DOHH2 (cell line): ENCODE data around the gene IPCEF1.

ENCODE experiments used
- H3F3A ChIP-seq: fragments of 200-600 bp; sonication (generic), shearing (Covaris generic); 2 replicates; pipeline ENCODE4 v1.6.0; 2016; ENCODE audit warnings: antibody characterized with exemption, mild to moderate bottlenecking; ENCODE audit not compliant: control insufficient read depth, insufficient read depth
- H3K27ac ChIP-seq: fragments of 200-600 bp; sonication (generic); 2 replicates; pipeline ENCODE4 v1.5.1; 2014; ENCODE audit warnings: low read depth, mild to moderate bottlenecking, low read length, moderate library complexity
- H3K27me3 ChIP-seq: fragments of 200-600 bp; sonication (generic); 2 replicates; pipeline ENCODE4 v1.6.1; 2014; ENCODE audit warnings: mild to moderate bottlenecking, low read length, mixed read lengths; ENCODE audit not compliant: control insufficient read depth
- H3K36me3 ChIP-seq: fragments of 200-600 bp; sonication (generic); 2 replicates; pipeline ENCODE4 v1.6.1; 2014; ENCODE audit warnings: mild to moderate bottlenecking, low read length, moderate library complexity, mixed read lengths; ENCODE audit not compliant: control insufficient read depth
- H3K4me1 ChIP-seq: fragments of 200-600 bp; sonication (generic); 2 replicates; pipeline ENCODE4 v1.6.1; 2014; ENCODE audit warnings: mild to moderate bottlenecking, low read length, mixed read lengths; ENCODE audit not compliant: control insufficient read depth
- H3K4me2 ChIP-seq: fragments of 200-600 bp; sonication (generic); 2 replicates; pipeline ENCODE4 v1.6.0; 2014; ENCODE audit warnings: mild to moderate bottlenecking, low read length, moderate library complexity
- H3K4me3 ChIP-seq: fragments of 200-600 bp; sonication (generic); 2 replicates; pipeline ENCODE4 v1.5.1; 2014; ENCODE audit warnings: mild to moderate bottlenecking, low read length, mixed read lengths
- H3K79me2 ChIP-seq: fragments of 200-600 bp; sonication (generic); 2 replicates; pipeline ENCODE4 v1.6.1; 2014; ENCODE audit warnings: mild to moderate bottlenecking, low read length, mixed read lengths; ENCODE audit not compliant: control insufficient read depth
- H3K9me2 ChIP-seq: fragments of 200-600 bp; sonication (generic); replicated peaks from 2 replicates; pipeline ENCODE4 v1.6.1; 2014; ENCODE audit warnings: mild to moderate bottlenecking, low read length, mixed read lengths; ENCODE audit not compliant: control insufficient read depth
- H3K9me3 ChIP-seq: fragments of 200-600 bp; sonication (generic); 2 replicates; pipeline ENCODE4 v1.6.1; 2014; ENCODE audit warnings: antibody characterized with exemption, low read length, mixed read lengths; ENCODE audit not compliant: control insufficient read depth, insufficient read depth
- H4K20me1 ChIP-seq: fragments of 200-600 bp; sonication (generic); 2 replicates; pipeline ENCODE4 v1.6.0; 2014; ENCODE audit warnings: low read depth, mild to moderate bottlenecking, antibody characterized with exemption, low read length, moderate library complexity; ENCODE audit not compliant: control insufficient read depth, insufficient read depth
- CTCF ChIP-seq: fragments of 200-600 bp; sonication (generic); IDR thresholded peaks from one replicate; pipeline ENCODE4 v1.5.1; 2014; ENCODE audit warnings: antibody characterized with exemption, mild to moderate bottlenecking, low read depth, low read length; ENCODE audit not compliant: poor library complexity, severe bottlenecking
- EZH2phosphoT487 ChIP-seq: fragments of 200-600 bp; sonication (generic); IDR thresholded peaks from 2 replicates; pipeline ENCODE4 v1.6.1; 2017; ENCODE audit warnings: borderline replicate concordance, mild to moderate bottlenecking, antibody characterized with exemption, low read length, moderate library complexity, mixed read lengths

Gene IPCEF1

GRCh38 chr6:154356690-154357089 is at the start of gene IPCEF1:
Gene IPCEF1 (minus strand): TSS chr6:154356803. CDS start chr6:154265947, 90,856 bp downstream.
- Histone ChIP-seq H4K20me1 (no peaks in the 10 kb centered on the region), H3K9me2 (no peaks in the 10 kb centered on the region), H3K4me1 (peaks cover 9% of the 10 kb centered on the region), H3K27me3 (no peaks in the 10 kb centered on the region; the same call in 1 of the 2 replicates), H3K4me3 (no peak within 1 kb of the TSS), H3K4me2 (peak within 1 kb of the TSS; percentile 29), H3K9me3 (no peaks in the 10 kb centered on the region), H3K36me3 (no peaks in the 10 kb centered on the region), H3F3A (no peaks in the 10 kb centered on the region), H3K27ac (no peak within 1 kb of the TSS), H3K79me2 (no peaks in the 10 kb centered on the region)
- TF ChIP-seq CTCF (no peak), EZH2phosphoT487 (no peak)

GRCh38 chr6:154406301-154406700 is 49.7 kb upstream of the IPCEF1 start:
- H3K27ac ChIP-seq = no peak overlapping the region
- no peaks in the 10 kb centered on the region for H3K36me3 ChIP-seq
- H3K4me2 ChIP-seq = no peak overlapping the region
- no peaks in the 10 kb centered on the region for H3K4me1 ChIP-seq
- H3K27me3 ChIP-seq = no peaks in the 10 kb centered on the region
- H4K20me1 ChIP-seq = no peaks in the 10 kb centered on the region
- H3K9me3 ChIP-seq = no peaks in the 10 kb centered on the region
- no peaks in the 10 kb centered on the region for H3K9me2 ChIP-seq
- no peak overlapping the region for H3K4me3 ChIP-seq
- TF ChIP-seq CTCF (no peak), EZH2phosphoT487 (no peak)
- no peaks in the 10 kb centered on the region for H3F3A ChIP-seq
- H3K79me2 ChIP-seq = no peaks in the 10 kb centered on the region

GRCh38 chr6:154404791-154405400 is 48.3 kb upstream of the IPCEF1 start:
- H3K4me1 ChIP-seq = no peaks in the 10 kb centered on the region
- no peaks in the 10 kb centered on the region for H3F3A ChIP-seq
- no peaks in the 10 kb centered on the region for H4K20me1 ChIP-seq
- no peaks in the 10 kb centered on the region for H3K36me3 ChIP-seq
- H3K79me2 ChIP-seq = no peaks in the 10 kb centered on the region
- H3K4me2 ChIP-seq = no peak overlapping the region
- H3K27ac ChIP-seq = no peak overlapping the region
- H3K9me3 ChIP-seq = no peaks in the 10 kb centered on the region
- H3K9me2 ChIP-seq = no peaks in the 10 kb centered on the region
- H3K27me3 ChIP-seq = no peaks in the 10 kb centered on the region
- H3K4me3 ChIP-seq = no peak overlapping the region
- TF ChIP-seq CTCF = no peak
- no peak for TF ChIP-seq EZH2phosphoT487
